Hematopoietic multipotent progenitor cell treated with erythropoietin and hydrocortisone succinate and interleukin-3 and kit ligand, for 17 days (in vitro differentiated cells): ENCODE results near the gene SVEP1.
"Not testable (repeated sequence)": the region's sequence is repeated elsewhere in the genome, so short reads cannot be mapped to it uniquely, and the experiment has no call there.

ENCODE experiments used
- DNase-seq: peaks from one replicate; pipeline ENCODE4 v3.0.0-alpha.2; 2015; ENCODE audit warnings: low spot score

The SVEP1 gene

DNA sequence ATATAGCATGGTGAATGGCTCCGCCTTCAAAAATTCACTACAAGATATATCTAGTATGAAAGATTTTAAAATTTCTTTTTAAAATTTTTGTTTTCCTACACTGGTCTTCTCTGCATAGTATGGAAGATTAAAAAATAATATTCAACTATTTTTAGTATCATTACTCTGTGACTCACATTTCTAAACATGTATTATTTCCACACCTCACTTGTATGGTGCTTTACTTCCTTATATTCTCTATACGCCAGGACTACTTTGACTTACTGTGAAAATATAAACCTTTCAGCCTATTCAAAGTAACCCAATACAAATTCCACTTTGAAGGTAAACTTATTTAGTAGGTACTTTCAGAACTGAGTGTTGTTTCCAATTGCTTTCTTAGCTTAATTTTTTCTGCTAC, 215.1 kb downstream of the SVEP1 start:
- no peak for DNase-seq

DNA sequence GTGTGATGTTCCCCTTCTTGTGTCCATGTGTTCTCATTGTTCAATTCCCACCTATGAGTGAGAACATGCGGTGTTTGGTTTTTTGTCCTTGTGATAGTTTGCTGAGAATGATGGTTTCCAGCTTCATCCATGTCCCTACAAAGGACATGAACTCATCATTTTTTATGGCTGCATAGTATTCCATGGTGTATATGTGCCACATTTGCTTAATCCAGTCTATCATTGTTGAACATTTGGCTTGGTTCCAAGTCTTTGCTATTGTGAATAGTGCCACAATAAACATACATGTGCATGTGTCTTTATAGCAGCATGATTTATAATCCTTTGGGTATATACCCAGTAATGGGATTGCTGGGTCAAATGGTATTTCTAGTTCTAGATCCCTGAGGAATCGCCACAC, 220.5 kb downstream of the SVEP1 start:
- DNase-seq, result not testable (repeated sequence)

DNA sequence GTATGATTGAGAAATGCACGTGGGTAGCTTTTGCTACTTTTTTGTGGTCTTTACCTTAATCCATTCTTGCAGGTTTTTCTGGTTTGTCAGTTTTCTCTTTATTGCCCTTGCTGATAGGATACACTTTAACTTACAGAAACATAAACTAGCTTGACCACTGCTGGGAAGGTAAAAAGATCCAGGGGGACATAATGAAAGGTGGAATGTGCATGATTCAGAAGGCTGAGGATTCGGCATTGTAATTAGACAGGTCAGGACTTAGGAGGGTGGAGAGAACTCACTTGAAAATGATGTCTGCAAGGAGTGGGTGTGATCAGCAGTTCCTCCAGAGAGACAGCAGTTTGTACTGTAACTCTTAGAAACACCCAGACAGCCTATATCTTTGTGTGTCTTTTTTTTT, 222.0 kb downstream of the SVEP1 start:
- no peak for DNase-seq

DNA sequence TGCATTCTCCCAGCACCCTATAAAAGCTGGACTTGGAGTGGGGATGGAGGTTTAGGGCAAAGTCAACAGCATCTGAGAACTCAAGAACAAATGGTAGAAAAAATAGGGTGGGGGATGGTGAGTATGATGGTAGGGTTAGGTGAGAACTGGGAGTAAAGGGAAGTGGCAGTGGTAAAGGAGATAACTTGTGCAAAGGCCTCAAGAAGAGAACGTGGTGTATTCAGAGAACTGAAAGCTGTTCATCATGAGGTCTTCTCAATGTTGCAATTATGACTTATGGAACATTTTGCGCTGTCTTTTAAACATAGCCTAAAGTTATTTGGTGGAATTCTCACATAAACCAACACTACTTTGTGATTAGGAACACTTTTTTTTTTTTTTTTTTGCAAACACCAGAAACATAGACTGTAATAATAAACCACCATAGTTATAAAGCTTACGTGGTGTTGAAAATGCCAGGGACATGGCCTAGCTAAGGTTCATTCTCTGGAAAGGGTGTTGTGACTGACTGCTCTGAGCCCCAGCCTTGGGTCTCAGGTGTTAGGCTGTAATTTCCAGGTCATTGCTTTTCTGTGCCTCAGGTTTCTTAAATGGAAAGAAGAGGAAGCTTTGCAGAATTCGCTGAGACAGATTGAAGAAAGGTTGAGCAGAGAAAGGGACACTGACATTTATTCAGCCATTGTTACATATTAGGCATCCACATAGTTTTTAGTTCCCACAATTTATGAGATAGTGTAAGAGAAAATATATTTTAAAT, 222.7 kb downstream of the SVEP1 start:
- no peak for DNase-seq

DNA sequence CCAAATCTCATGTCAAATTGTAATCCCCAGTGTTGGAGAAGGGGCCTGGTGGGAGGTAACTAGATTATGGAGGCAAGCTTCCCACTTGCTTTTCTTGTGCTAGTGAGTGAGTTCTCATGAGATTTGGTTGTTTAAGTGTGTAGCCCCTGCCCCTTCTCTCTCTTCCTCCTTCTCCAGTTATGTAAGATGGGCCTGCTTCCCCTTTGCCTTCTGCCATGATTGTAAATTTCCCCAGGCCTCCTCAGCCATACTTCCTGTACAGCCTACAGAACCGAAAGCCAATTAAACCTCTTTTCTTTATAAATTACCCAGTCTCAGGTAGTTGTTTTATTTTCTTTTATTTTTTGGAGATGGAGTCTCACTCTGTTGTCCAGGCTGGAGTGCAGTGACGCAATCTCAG, 223.6 kb downstream of the SVEP1 start:
- no peak for DNase-seq

DNA sequence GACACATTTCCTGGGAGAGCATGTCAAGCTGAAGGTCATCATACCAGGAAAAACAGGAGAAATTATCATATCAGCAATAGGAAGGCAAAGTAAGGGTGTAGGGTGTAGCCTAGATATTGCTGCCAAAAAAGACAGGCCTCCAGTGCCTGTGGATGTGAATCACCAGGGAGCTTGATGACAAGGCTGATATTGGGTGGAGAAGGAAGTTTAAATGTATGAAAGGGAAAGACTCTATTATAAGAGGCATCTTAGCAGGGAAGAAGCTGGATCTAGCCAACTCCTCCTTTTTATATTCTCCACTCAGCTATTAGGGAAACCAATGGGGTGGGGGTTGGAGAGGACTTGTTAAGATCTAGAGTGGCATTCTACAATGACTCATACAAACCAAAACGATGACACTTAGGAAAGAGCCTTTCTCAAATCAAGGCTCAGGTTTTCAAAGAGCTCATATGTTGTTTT, 228.5 kb downstream of the SVEP1 start:
- DNase-seq, result no peak

DNA sequence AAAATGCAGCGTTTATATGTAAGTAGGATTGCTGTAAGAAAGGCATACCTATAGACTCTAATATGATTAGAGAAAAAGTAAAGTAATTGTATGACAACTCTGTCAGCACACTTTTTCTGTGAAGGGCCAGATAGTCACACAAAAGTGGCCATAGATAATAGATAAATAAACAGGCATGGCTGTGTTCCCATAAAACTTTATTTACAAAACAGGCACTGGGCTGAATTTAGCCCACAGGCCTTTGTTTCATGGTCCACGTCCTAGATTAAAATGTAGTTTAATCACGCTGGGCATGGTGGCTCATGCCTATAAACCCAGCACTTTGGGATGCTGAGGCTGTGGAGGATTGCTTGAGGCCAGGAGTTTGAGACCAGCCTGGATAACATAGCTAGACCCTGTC, 233.2 kb downstream of the SVEP1 start:
- DNase-seq, result no peak

DNA sequence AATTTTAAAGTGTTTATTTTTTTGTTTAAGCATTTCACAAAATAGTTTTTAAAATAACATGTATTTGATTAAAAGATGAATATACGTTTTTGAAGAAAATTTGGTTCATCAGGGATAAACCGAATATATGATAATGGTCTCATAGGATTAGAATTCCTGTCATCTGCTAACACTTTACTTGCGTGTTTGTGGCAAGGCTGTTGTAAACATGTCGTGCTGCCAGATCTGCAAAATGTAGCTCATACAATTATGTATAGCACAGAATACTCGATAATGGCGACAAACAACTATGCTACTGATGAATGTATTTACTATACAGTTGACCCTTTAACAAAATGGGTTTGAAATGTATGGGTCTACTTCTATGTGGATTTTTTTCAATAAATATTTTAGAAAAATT, 234.7 kb downstream of the SVEP1 start:
- DNase-seq, result no peak

DNA sequence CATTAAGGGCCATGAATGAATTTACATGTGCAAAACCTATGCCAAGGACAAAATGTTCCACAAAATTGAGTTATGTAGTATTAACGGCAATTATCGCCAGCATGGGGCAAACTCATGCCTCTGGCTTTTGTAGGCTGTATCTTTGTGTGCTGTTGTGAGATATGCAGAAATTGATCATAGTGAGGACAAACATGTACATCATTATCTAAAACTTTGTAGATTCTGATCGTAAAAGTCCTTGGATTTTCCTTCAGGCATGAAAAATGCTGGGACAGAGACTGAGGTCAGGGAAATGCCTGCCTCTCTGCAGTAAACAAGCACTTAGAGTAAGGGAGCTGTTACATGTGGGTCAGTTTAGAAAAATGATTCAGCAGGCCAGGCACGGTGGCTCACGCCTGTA, 236.0 kb downstream of the SVEP1 start:
- DNase-seq, result no peak

DNA sequence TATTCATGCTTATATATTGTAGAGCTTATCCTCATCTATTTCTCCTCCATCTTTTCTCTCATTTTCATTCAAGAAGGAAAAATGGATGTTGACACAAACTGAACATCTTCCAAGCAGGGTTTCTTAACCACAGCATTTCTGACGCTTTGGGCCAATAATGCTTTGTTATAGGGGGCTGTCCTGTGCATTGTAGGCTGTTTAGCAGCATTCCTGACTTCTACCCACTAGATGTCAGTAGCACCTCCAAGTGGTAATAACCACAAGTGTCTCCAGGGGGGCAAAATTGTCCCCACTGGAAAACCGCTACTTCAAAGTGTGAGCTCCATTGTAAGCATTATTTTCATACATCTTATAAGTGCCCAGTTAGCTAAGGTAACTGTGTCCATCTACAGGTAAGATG, 239.2 kb downstream of the SVEP1 start:
- no peak for DNase-seq

DNA sequence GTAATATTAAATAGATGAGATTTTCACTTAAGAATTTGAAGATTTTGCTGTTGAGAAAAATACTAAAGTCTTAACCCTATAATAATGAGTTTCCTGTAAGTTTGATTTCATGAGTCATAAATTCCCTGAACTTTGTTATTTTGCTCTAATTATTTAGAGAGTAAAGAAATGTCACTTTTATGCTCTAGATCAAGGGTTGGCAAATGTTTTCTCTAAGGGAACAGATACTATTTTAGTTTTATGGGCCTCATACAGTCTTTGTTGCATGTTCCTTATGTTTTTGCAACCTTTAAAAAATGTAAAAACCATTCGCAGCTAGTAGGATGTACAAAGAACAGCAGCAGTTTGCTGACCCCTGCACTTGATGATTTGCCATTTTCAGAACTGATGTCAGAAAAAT, 241.4 kb downstream of the SVEP1 start:
- DNase-seq, result no peak

DNA sequence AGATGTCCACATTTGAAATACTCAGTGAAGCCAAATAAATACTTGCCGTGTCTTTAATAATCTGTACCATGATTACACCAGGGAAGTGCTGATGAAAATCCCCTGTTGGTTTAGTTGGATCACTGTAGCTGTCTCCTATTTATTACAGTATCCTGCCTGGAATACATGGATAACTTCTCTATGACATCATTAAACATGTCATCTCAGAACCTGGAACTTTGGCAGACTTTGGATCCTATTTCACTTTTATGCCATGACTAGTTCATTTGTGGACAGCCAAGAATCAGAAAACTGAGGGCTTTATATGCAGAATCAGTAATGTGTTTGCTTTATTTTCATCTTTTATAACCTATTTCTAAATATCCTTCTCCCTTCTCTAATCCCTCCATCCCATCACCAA, 241.8 kb downstream of the SVEP1 start, which contains the start of gene TXNDC8:
Gene TXNDC8 (minus strand): TSS at position 137 of the 400 bp plus-strand sequence.
- no peak for DNase-seq

DNA sequence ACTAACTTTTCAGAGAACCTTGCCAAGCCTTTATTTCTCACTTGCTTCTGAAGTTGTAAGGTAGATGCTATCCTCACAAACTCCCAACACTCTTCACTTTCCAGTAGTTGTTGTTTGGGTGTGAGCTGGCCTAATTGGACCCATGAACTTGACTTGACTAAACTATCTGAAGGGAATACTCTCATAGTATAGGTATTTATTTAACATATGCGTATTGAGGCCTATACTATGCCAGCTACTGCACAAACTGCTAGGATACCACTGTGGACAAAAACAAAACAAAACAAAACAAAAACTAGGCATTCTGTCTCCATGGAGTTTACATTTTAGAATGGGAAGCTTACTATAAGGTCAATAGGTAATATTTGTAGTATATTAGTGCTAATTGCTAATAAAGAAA, 243.2 kb downstream of the SVEP1 start:
- DNase-seq, result no peak

DNA sequence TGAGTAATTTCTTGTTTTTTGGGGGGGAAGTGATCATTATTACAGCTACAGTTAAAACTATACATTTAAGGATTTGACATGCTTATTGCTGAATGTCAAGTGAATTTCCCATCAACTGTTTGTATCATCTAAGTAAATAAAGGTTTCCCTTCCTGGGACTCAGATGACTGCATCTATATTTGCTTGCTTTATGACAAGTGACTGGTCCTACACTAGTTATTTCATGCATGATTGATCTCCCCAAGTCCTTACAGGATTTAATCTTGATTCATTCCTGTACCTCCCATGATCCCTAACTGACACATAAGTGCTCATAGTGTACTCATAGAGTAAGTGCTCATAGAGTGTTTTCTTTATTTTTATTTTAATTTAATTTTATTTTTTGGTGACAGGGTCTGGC, 244.7 kb downstream of the SVEP1 start:
- DNase-seq, result no peak

DNA sequence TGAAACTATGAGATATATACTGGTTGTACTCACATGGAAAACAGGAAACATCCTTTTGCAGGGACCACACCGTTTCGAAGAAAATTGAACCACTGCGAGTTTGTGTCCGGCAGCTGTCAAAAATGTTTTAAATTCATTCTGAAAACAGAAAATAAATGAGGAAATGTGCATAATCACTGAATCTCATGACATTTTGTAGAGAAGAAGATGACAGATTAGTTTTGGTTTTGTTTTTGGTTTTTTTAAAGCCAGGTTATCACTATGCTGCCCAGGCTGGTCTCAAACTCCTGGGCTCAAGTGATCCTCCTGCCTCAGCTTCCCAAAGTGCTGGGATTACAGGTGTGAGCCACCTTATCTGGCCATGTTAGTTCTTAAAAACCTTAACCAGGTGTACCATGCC, 245.4 kb downstream of the SVEP1 start:
- DNase-seq, result no peak

DNA sequence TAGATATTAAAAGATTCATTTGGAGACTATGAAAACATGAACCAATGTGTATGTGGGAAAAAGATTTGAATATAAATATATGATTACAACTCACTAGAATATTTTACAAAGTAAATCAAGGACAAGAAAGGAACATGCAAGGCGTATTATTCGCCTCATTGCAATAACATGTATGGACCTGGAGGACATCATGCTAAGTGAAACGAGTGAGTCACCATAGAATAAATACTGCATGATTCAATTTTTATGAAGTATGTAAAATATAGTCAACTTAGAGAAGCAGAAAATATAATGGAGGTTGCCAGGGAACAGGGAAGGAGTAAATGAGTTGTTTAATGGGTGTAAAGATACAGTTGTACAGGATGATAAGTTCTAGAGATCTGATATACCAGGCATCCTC, 246.8 kb downstream of the SVEP1 start:
- no peak for DNase-seq

DNA sequence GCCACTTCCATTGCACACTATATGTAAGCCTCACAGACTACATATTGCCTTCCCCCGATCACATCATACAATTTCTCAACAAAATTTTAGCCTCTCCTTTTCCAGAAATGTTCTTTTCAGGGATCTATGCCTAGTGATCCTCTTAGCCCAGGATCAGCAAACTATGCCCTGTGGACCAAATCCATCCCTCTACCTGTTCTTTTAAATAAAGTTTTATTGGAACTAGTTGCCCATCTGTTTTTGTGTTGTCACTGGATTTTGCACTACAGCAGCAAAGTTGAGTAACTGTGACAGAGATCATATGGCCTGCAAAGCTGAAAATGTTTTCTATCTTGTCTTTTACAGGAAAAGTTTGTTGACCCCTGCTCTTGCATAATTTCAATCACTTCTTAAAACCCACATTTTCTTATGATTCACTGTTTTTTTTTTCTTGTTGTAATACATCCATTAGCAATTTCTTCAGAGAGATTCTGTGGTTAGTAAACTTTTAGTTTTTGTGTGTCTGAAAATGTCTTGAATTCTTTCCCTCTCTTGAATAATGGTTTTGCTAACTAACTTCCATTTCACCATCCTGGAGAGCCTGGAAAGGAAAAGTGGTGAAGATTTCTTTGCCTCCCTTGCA, 248.9 kb downstream of the SVEP1 start:
- DNase-seq, result no peak

DNA sequence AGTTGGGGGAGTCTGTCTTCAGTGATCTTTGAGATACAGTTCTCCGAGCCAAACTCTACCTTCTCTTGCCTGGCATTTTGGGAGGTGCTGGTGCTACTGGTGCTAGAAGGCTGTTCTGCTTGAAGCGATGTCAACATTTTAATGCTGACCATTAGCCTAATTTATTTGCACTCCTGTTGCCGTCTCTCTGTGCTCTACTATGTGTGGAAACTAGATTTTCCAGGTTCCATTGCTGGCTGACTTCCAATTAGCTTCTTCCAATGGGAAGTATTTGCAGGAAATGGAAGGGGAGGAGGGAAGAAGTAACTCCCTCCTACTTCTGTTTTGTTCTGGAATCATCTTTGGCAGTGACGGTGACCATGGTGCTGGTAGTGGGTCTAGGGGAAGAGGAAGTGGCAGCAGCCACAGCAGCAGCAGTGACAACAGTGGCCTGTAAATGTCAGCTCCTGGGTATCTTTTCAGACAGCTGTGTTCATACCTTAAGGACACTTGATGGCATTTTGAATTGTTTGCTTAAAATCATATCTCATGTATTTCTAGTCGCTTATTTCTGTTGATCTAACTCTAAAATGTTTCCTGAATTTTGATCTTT, 249.8 kb downstream of the SVEP1 start:
- DNase-seq, result no peak

DNA sequence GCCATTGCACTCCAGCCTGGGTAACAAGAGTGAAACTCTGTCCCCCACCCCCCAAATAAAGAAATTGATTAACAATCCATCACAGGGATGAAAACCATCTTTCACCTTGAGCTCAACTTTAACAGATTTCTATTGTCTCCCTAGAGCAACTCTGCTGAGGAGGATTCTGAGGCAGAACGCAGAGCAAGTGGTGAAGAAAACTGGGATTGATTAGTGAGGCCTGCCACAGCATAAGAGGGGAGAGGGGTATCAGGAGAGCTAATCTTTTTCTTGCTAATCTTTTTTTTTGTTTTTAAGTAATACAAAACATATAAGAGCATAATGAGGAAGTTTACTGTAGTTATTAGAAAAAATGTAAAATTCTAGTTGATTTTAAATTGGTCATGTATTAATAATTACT, 250.8 kb downstream of the SVEP1 start:
- DNase-seq, result no peak

DNA sequence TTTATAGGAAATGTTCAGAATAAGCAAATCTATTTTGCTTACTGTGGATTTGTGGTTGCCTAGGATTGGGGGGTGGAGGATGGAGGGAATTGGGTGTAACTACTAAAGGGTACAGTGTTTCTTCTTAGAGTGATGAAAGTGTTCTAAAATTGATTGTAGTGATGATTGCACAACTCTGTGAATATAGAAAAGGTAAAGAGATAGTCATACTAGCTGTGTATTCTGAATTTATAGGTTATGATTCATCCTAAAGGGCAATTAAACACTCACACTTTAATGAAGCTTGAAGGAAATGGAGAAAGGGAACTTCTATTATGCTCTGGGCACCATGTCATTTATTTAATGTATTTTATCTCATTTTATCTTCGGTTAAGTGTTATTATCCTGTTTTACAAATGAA, 251.8 kb downstream of the SVEP1 start:
- no peak for DNase-seq

DNA sequence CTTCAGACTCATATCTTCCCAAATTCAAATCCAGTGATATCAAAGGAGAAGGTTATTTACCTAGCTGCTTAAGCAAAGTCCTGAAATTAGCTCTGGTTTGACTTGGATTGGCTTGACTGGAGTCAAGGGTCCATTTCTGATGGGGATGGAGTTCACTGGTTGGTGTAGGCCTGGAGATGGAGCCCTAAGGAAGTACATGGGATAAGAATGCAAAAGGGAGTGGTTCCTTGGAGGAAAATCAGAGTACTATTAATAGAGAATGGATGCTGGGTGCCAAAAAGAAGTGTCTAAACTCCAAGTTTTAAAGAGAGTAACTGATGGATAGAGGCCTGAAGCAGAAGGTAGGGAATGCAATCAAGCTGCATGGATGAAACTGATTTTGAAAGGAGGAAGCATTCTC, 255.7 kb downstream of the SVEP1 start:
- DNase-seq, result no peak

DNA sequence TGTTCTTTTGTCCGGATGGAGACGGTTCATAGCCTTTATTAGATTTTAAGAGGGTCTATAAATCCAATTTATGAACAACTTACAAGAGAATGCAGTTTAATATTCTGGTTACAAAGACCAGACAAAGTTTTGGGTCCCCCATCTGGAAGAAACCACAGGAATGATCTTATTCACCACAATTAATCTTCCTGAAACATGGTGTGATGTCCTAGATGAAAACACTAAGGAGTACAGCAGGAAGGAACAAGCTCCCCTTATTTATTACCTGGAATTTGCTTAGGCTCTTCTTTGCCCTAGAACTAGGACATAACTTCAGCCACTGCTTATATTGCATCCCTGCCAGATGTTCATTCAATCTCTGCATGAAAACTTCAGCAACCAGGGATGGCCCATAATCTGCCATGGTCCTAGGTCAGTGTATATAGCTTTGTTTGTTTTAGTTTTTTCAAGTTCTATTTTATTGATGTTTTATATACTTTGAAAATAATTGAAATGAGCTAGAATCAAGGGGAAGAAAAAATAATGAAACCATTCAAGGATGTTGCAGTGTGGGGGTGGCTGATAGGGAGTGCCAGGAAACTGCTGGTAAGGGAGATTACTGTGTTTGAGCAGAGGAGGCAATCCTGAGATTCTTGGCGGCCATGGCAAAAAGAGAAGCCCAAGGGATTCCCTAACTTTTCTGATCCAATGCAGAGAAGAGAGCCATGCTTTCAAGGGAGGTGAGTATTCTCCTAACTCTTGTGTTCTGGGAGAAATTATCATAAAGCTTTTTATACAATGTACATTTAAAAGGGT, 258.7 kb downstream of the SVEP1 start:
- DNase-seq, result no peak
